ENCODE data around the gene ZSCAN16. TPM values are rescaled to one million over a fixed set of nuclear protein-coding genes. Genes with fewer than 3 reads are reported as not detected.
"Not testable (repeated sequence)": the region's sequence is repeated elsewhere in the genome, so short reads cannot be mapped to it uniquely, and the experiment has no call there.

Gene ZSCAN16
- total and polyA plus RNA-seq, 2 donors, result 8.5 to 15.4 TPM

- Histone ChIP-seq H3K4me1 (ENCODE audit: control insufficient read depth in 2 of 2, insufficient read depth in 2 of 2, low read length in 2 of 2) (no peaks in the 10 kb centered on the region), H3K9me3 (ENCODE audit: control insufficient read depth in 2 of 2, insufficient read depth in 1 of 2, low read length in 1 of 2) (peaks cover 1 to 9% of the 10 kb centered on the region in 2 donors), H3K27me3 (ENCODE audit: control insufficient read depth in 2 of 2, insufficient read depth in 1 of 2, low read length in 1 of 2) (peaks cover 0 to 8% of the 10 kb centered on the region in 2 donors), H3K36me3 (ENCODE audit: control insufficient read depth in 2 of 2, insufficient read depth in 2 of 2, low read length in 1 of 2) (no peaks in the 10 kb centered on the region), H3K27ac (ENCODE audit: low read depth in 1 of 2, low read length in 1 of 2) (no peak overlapping the region), H3K4me3 (ENCODE audit: low read length in 2 of 2) (peak overlapping the region; percentile 6 to 12)
- WGBS, result 38% methylated on average over 33 of the region's 33 CpGs
- no peak for DNase-seq (ENCODE audit: low read depth in 6 of 9, low spot score in 9 of 9)
Measured at GRCh38 chr6:28090917-28091586, 33.4 kb upstream of the ZSCAN16 start.

GRCh38 chr6:28102222-28102621, 22.2 kb upstream of the ZSCAN16 start:
- H3K27me3 ChIP-seq (ENCODE audit: control insufficient read depth in 2 of 2, insufficient read depth in 1 of 2, low read length in 1 of 2); H3K4me3 ChIP-seq (ENCODE audit: low read length in 2 of 2); H3K4me1 ChIP-seq (ENCODE audit: control insufficient read depth in 2 of 2, insufficient read depth in 2 of 2, low read length in 2 of 2); H3K36me3 ChIP-seq (ENCODE audit: control insufficient read depth in 2 of 2, insufficient read depth in 2 of 2, low read length in 1 of 2); H3K9me3 ChIP-seq (ENCODE audit: control insufficient read depth in 2 of 2, insufficient read depth in 1 of 2, low read length in 1 of 2); DNase-seq (ENCODE audit: low read depth in 6 of 9, low spot score in 9 of 9); H3K27ac ChIP-seq (ENCODE audit: low read depth in 1 of 2, low read length in 1 of 2): not testable (repeated sequence)
- 92% methylated on average over 7 of the region's 7 CpGs for WGBS

- DNase-seq (ENCODE audit: low read depth in 6 of 9, low spot score in 9 of 9); H3K27ac ChIP-seq (ENCODE audit: low read depth in 1 of 2, low read length in 1 of 2); H3K4me1 ChIP-seq (ENCODE audit: control insufficient read depth in 2 of 2, insufficient read depth in 2 of 2, low read length in 2 of 2); H3K9me3 ChIP-seq (ENCODE audit: control insufficient read depth in 2 of 2, insufficient read depth in 1 of 2, low read length in 1 of 2); H3K36me3 ChIP-seq (ENCODE audit: control insufficient read depth in 2 of 2, insufficient read depth in 2 of 2, low read length in 1 of 2); H3K4me3 ChIP-seq (ENCODE audit: low read length in 2 of 2); H3K27me3 ChIP-seq (ENCODE audit: control insufficient read depth in 2 of 2, insufficient read depth in 1 of 2, low read length in 1 of 2): not testable (repeated sequence)
Measured at GRCh38 chr6:28102699-28103098, 21.7 kb upstream of the ZSCAN16 start.

- under 1% methylated on average over 54 of the region's 54 CpGs for WGBS
- H3K9me3 ChIP-seq (ENCODE audit: control insufficient read depth in 2 of 2, insufficient read depth in 1 of 2, low read length in 1 of 2), result no peaks in the 10 kb centered on the region
- no peaks in the 10 kb centered on the region for H3K27me3 ChIP-seq (ENCODE audit: control insufficient read depth in 2 of 2, insufficient read depth in 1 of 2, low read length in 1 of 2)
- no peaks in the 10 kb centered on the region for H3K36me3 ChIP-seq (ENCODE audit: control insufficient read depth in 2 of 2, insufficient read depth in 2 of 2, low read length in 1 of 2)
- peak overlapping the region; percentile 67 to 88 for H3K4me3 ChIP-seq (ENCODE audit: low read length in 2 of 2)
- H3K4me1 ChIP-seq (ENCODE audit: control insufficient read depth in 2 of 2, insufficient read depth in 2 of 2, low read length in 2 of 2), result peaks cover 2 to 3% of the 10 kb centered on the region in 2 donors
- peak; percentile 62 to 93 (median 77) for DNase-seq (ENCODE audit: low read depth in 6 of 9, low spot score in 9 of 9)
- peak overlapping the region; percentile 61 to 87 for H3K27ac ChIP-seq (ENCODE audit: low read depth in 1 of 2, low read length in 1 of 2)
Measured at GRCh38 chr6:28104392-28105244, 19.8 kb upstream of the ZSCAN16 start.

- H3K4me3 ChIP-seq (ENCODE audit: low read length in 2 of 2), result peak overlapping the region; percentile 67 to 88
- DNase-seq (ENCODE audit: low read depth in 6 of 9, low spot score in 9 of 9), result no peak
- no peaks in the 10 kb centered on the region for H3K36me3 ChIP-seq (ENCODE audit: control insufficient read depth in 2 of 2, insufficient read depth in 2 of 2, low read length in 1 of 2)
- H3K9me3 ChIP-seq (ENCODE audit: control insufficient read depth in 2 of 2, insufficient read depth in 1 of 2, low read length in 1 of 2), result no peaks in the 10 kb centered on the region
- H3K27me3 ChIP-seq (ENCODE audit: control insufficient read depth in 2 of 2, insufficient read depth in 1 of 2, low read length in 1 of 2), result no peaks in the 10 kb centered on the region
- WGBS, result 45% methylated on average over 5 of the region's 5 CpGs
- peaks cover 2 to 3% of the 10 kb centered on the region in 2 donors for H3K4me1 ChIP-seq (ENCODE audit: control insufficient read depth in 2 of 2, insufficient read depth in 2 of 2, low read length in 2 of 2)
- H3K27ac ChIP-seq (ENCODE audit: low read depth in 1 of 2, low read length in 1 of 2), result no peak overlapping the region
Measured at GRCh38 chr6:28105245-28105639, 19.2 kb upstream of the ZSCAN16 start.

GRCh38 chr6:28107506-28107905, 16.9 kb upstream of the ZSCAN16 start:
- no peak for DNase-seq (ENCODE audit: low read depth in 6 of 9, low spot score in 9 of 9)
- Histone ChIP-seq H3K4me1 (ENCODE audit: control insufficient read depth in 2 of 2, insufficient read depth in 2 of 2, low read length in 2 of 2) (peaks cover 2 to 3% of the 10 kb centered on the region in 2 donors), H3K4me3 (ENCODE audit: low read length in 2 of 2) (no peak overlapping the region), H3K9me3 (ENCODE audit: control insufficient read depth in 2 of 2, insufficient read depth in 1 of 2, low read length in 1 of 2) (no peaks in the 10 kb centered on the region), H3K27ac (ENCODE audit: low read depth in 1 of 2, low read length in 1 of 2) (no peak overlapping the region), H3K27me3 (ENCODE audit: control insufficient read depth in 2 of 2, insufficient read depth in 1 of 2, low read length in 1 of 2) (no peaks in the 10 kb centered on the region), H3K36me3 (ENCODE audit: control insufficient read depth in 2 of 2, insufficient read depth in 2 of 2, low read length in 1 of 2) (no peaks in the 10 kb centered on the region)
- 95% methylated on average over 3 of the region's 3 CpGs for WGBS

- Histone ChIP-seq H3K4me3 (ENCODE audit: low read length in 2 of 2) (no peak overlapping the region), H3K27ac (ENCODE audit: low read depth in 1 of 2, low read length in 1 of 2) (no peak overlapping the region), H3K4me1 (ENCODE audit: control insufficient read depth in 2 of 2, insufficient read depth in 2 of 2, low read length in 2 of 2) (no peaks in the 10 kb centered on the region), H3K27me3 (ENCODE audit: control insufficient read depth in 2 of 2, insufficient read depth in 1 of 2, low read length in 1 of 2) (no peaks in the 10 kb centered on the region), H3K9me3 (ENCODE audit: control insufficient read depth in 2 of 2, insufficient read depth in 1 of 2, low read length in 1 of 2) (no peaks in the 10 kb centered on the region), H3K36me3 (ENCODE audit: control insufficient read depth in 2 of 2, insufficient read depth in 2 of 2, low read length in 1 of 2) (peaks cover 18 to 22% of the 10 kb centered on the region in 2 donors)
- DNase-seq (ENCODE audit: low read depth in 6 of 9, low spot score in 9 of 9), result no peak
- WGBS, result 81% methylated on average over 3 of the region's 3 CpGs
Measured at GRCh38 chr6:28111964-28112363, 12.4 kb upstream of the ZSCAN16 start.

- Histone ChIP-seq H3K36me3 (ENCODE audit: control insufficient read depth in 2 of 2, insufficient read depth in 2 of 2, low read length in 1 of 2) (peaks cover 27 to 47% of the 10 kb centered on the region in 2 donors), H3K9me3 (ENCODE audit: control insufficient read depth in 2 of 2, insufficient read depth in 1 of 2, low read length in 1 of 2) (no peaks in the 10 kb centered on the region), H3K27ac (ENCODE audit: low read depth in 1 of 2, low read length in 1 of 2) (no peak overlapping the region), H3K4me1 (ENCODE audit: control insufficient read depth in 2 of 2, insufficient read depth in 2 of 2, low read length in 2 of 2) (no peaks in the 10 kb centered on the region), H3K4me3 (ENCODE audit: low read length in 2 of 2) (no peak overlapping the region), H3K27me3 (ENCODE audit: control insufficient read depth in 2 of 2, insufficient read depth in 1 of 2, low read length in 1 of 2) (no peaks in the 10 kb centered on the region)
- DNase-seq (ENCODE audit: low read depth in 6 of 9, low spot score in 9 of 9), result no peak
- WGBS, result 99% methylated on average over 2 of the region's 2 CpGs
Measured at GRCh38 chr6:28115799-28116198, 8.6 kb upstream of the ZSCAN16 start.

- H3K4me1 ChIP-seq (ENCODE audit: control insufficient read depth in 2 of 2, insufficient read depth in 2 of 2, low read length in 2 of 2), result no peaks in the 10 kb centered on the region
- peaks cover 27 to 47% of the 10 kb centered on the region in 2 donors for H3K36me3 ChIP-seq (ENCODE audit: control insufficient read depth in 2 of 2, insufficient read depth in 2 of 2, low read length in 1 of 2)
- H3K9me3 ChIP-seq (ENCODE audit: control insufficient read depth in 2 of 2, insufficient read depth in 1 of 2, low read length in 1 of 2), result no peaks in the 10 kb centered on the region
- no peak overlapping the region for H3K27ac ChIP-seq (ENCODE audit: low read depth in 1 of 2, low read length in 1 of 2)
- 98% methylated on average over 2 of the region's 2 CpGs for WGBS
- H3K27me3 ChIP-seq (ENCODE audit: control insufficient read depth in 2 of 2, insufficient read depth in 1 of 2, low read length in 1 of 2), result no peaks in the 10 kb centered on the region
- H3K4me3 ChIP-seq (ENCODE audit: low read length in 2 of 2), result no peak overlapping the region
- no peak for DNase-seq (ENCODE audit: low read depth in 6 of 9, low spot score in 9 of 9)
Measured at GRCh38 chr6:28117386-28118050, 6.9 kb upstream of the ZSCAN16 start.
